ENCODE measurements around the gene TMEM14A. TPM values are rescaled to one million over a fixed set of nuclear protein-coding genes. Genes with fewer than 3 reads are reported as not detected.

The TMEM14A gene
- total and polyA plus RNA-seq, 2 of the 8 experiments (the other 6 are each of a cell fraction or from before 2014, with no cell fraction given): 11.1 to 11.2 TPM

GRCh38 chr6:52634211-52634610, 36.7 kb upstream of the TMEM14A start (continued):
- TF ChIP-seq CHD7 (IDR thresholded peaks at IDR 0.05; ENCODE audit: insufficient replicate concordance, low read length): no peak
- no peak for TF ChIP-seq MAX (IDR thresholded peaks at IDR 0.05)
- no peak for TF ChIP-seq EZH2 (IDR thresholded peaks at IDR 0.05; ENCODE audit: low read depth, low read length, severe bottlenecking)
